Right lobe of liver (tissue), 4 donors: ENCODE results near the gene LRFN2.

ENCODE experiments used
- POLR2A ChIP-seq: fragments of 450-650 bp; IDR thresholded peaks from one replicate; pipeline ENCODE4 v1.6.1; 2017; ENCODE audit warnings: antibody characterized with exemption, mild to moderate bottlenecking
- TF ChIP-seq, protein P1 (sequence below), 4 donors: fragments of 200-600 bp in 3 of 4; fragments of 450-650 bp in 1 of 4; IDR thresholded peaks; one replicate each; pipeline versions ENCODE4 v1.5.1 to v1.8.0; 2016 to 2022; ENCODE audit warnings: antibody characterized with exemption in 4 of 4, mild to moderate bottlenecking in 2 of 4
- donor health status: DM: no; HTN: no; CAD: no.
- donor health status: DM: no; HTN: no; CAD: no.
- donor health status: DM: no; HTN: yes; CAD: no.

- TF ChIP-seq, protein P1, sequence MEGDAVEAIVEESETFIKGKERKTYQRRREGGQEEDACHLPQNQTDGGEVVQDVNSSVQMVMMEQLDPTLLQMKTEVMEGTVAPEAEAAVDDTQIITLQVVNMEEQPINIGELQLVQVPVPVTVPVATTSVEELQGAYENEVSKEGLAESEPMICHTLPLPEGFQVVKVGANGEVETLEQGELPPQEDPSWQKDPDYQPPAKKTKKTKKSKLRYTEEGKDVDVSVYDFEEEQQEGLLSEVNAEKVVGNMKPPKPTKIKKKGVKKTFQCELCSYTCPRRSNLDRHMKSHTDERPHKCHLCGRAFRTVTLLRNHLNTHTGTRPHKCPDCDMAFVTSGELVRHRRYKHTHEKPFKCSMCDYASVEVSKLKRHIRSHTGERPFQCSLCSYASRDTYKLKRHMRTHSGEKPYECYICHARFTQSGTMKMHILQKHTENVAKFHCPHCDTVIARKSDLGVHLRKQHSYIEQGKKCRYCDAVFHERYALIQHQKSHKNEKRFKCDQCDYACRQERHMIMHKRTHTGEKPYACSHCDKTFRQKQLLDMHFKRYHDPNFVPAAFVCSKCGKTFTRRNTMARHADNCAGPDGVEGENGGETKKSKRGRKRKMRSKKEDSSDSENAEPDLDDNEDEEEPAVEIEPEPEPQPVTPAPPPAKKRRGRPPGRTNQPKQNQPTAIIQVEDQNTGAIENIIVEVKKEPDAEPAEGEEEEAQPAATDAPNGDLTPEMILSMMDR (IDR thresholded peaks at IDR 0.05): no peak
- TF ChIP-seq POLR2A: no peak
Measured at GRCh38 chr6:40343318-40343876, 243.8 kb downstream of the LRFN2 start.
